ENCODE data around the gene GUCY2F.

The GUCY2F gene

DNA sequence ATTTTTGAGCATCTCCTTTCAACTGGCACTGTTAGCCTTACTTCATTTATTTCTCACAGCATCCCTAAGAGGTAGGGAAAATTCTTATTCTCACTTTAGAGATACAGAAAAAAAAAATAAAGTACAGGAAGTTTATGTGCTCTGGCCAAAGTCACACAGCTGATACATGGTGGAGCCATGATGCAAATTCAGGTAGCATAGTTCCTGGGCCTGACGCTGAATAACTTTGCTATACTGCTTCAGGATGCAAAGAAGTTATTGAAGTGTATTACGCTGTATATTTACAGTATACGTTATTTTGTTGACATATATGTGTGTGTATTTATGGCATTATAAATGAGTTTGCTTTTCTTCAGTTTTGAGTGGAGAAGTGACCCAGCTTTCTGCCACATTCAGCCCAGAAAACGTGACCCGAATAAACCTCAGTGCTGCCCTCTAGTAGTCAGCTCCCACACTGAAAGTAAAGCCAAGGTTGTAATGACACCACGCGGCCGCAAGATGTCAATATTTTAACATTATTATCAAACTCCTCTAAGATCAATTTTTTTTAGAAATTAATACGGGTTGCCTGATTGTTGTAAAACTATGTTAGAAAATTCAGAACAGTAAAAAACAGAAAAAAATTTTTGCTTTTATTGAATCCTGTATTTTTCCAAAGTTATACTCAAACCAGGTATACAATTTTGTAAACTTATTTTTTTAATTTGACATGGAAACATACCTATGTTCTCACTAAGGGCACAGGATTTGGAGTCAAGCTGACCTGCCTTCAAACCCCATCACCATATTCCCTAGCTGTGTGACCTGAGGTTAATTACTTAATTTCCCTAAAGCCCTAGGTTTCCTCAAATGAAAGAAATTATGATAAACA is 3.8 kb upstream of the GUCY2F start:
- DNase-seq (ENCODE audit: low read depth, low spot score): peak; percentile 53
- H3K9ac ChIP-seq (ENCODE audit: insufficient read length): no peak overlapping the region
- TF ChIP-seq FOXP2 (optimal IDR thresholded peaks at IDR 0.05; ENCODE audit: control extremely low read depth, extremely low read length, insufficient read depth): no peak
- no peak for TF ChIP-seq POLR2AphosphoS5 (IDR thresholded peaks at IDR 0.05; ENCODE audit: borderline replicate concordance, low read depth, low read length)
- TF ChIP-seq EZH2 (IDR thresholded peaks at IDR 0.05): no peak

DNA sequence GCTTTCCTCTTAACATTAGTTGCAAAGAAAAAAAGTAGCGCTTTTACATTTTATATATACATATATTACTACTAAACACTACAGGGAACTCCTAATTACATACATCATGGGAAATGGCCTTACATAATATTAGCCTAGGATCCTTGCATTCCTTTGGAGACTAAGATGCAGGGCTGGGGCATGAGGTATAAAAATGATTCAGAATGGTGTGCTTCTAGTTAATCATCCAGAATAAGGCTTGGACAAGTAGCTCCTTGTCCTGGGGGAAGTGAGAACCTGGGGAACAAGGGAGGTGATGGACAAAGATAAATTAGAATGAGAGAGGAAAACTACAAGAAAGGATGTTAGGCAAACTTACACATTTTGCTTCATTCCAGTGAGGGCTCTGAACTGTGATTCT is 3.0 kb upstream of the GUCY2F start:
- no peaks in the 10 kb centered on the region for H3K36me3 ChIP-seq (ENCODE audit: insufficient read depth, low read length)
- no peaks in the 10 kb centered on the region for H3K9me3 ChIP-seq (ENCODE audit: low read depth, low read length)
- no peak overlapping the region for H3K27ac ChIP-seq
- TF ChIP-seq POLR2AphosphoS5 (IDR thresholded peaks at IDR 0.05; ENCODE audit: borderline replicate concordance, low read depth, low read length): no peak
- TF ChIP-seq EZH2 (IDR thresholded peaks at IDR 0.05): no peak
- no peak for TF ChIP-seq FOXP2 (optimal IDR thresholded peaks at IDR 0.05; ENCODE audit: control extremely low read depth, extremely low read length, insufficient read depth)
- no peak for DNase-seq (ENCODE audit: low read depth, low spot score)
- H3K4me3 ChIP-seq: no peak overlapping the region
- H3K9ac ChIP-seq (ENCODE audit: insufficient read length): no peak overlapping the region

More for the DNA sequence above, 3.8 kb upstream of the GUCY2F start:
- no peak overlapping the region for H3K4me3 ChIP-seq
- no peaks in the 10 kb centered on the region for H3K9me3 ChIP-seq (ENCODE audit: low read depth, low read length)
- no peak overlapping the region for H3K27ac ChIP-seq
- no peaks in the 10 kb centered on the region for H3K36me3 ChIP-seq (ENCODE audit: insufficient read depth, low read length)

DNA sequence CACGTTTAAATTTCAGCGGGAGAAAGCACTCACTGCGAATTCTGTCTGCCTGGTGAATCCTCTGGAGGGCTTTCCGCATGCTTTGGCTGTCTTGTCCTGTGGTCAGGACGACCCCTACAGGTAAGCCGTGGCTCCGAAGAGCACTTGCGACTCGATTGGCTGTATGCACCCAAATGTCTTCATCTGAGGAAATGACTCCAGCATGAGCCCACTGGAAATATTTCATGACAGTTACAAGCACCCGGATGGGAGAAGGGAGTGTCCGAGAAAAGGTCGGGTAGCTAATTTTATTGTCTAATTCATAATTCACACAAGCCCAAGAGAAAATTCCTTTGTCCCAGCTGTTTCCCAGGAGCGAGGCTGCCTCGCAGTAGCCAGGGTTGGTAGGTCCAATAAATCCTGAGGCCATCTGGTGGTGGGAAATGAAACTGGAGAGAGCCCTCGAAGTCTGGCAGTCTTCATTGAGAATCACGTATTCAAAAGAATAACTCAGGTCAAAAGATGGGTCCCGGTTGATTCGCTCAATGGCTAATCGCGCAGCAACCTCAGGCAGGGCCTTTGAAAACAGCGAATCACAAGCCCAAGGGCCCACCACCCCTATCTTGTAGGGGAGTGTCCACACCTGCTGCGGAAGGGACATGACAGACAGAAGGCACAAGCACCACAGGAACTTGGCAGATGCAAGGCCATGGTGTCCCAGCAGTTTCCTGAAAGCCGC is 6.6 kb downstream of the GUCY2F start:
- no peak overlapping the region for H3K27ac ChIP-seq
- H3K4me3 ChIP-seq: no peak overlapping the region
- TF ChIP-seq EZH2 (IDR thresholded peaks at IDR 0.05) (no peak), POLR2AphosphoS5 (IDR thresholded peaks at IDR 0.05; ENCODE audit: borderline replicate concordance, low read depth, low read length) (no peak), FOXP2 (optimal IDR thresholded peaks at IDR 0.05; ENCODE audit: control extremely low read depth, extremely low read length, insufficient read depth) (no peak)
- DNase-seq (ENCODE audit: low read depth, low spot score): no peak
- H3K36me3 ChIP-seq (ENCODE audit: insufficient read depth, low read length): no peaks in the 10 kb centered on the region
- H3K9ac ChIP-seq (ENCODE audit: insufficient read length): no peak overlapping the region
- no peaks in the 10 kb centered on the region for H3K9me3 ChIP-seq (ENCODE audit: low read depth, low read length)

DNA sequence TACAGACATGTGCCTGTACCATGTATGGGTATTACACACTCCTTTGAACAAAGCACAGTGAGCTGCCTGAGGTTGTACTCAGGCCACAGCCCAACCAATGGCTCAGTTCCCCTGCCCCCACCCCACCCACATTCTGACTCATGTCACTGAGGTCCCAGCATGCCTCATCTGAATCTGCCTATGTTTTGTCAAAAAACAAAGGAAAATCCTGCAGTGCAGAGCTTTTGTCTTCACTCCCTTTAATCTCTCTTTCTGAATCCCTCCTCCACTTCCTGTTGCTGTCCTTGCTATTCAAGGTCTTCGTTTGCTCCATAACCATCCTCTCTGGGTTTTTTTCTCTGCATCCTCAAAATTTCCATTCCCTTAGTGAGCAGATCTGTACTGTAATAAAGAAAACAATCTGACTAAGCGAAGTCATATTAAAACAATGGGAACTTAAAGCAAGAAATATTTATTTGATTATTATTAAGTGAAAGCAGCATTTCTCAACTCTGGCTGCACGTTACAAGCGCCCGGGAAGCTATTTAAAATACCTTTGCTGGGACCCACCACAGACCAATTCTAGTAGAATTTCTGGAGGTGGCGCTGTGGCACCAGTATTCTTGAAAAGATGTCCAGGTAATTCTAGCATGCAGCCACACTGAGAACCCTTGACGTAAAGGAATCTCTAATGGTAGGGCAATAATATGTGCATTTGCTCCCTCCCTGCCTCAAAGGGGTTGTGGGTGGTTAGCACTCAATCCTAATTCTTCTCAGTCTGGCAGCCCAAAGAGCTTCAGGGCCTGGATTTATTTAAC is 8.7 kb downstream of the GUCY2F start:
- no peaks in the 10 kb centered on the region for H3K9me3 ChIP-seq (ENCODE audit: low read depth, low read length)
- H3K4me3 ChIP-seq: no peak overlapping the region
- no peaks in the 10 kb centered on the region for H3K36me3 ChIP-seq (ENCODE audit: insufficient read depth, low read length)
- no peak for TF ChIP-seq POLR2AphosphoS5 (IDR thresholded peaks at IDR 0.05; ENCODE audit: borderline replicate concordance, low read depth, low read length)
- TF ChIP-seq EZH2 (IDR thresholded peaks at IDR 0.05): no peak
- no peak for TF ChIP-seq FOXP2 (optimal IDR thresholded peaks at IDR 0.05; ENCODE audit: control extremely low read depth, extremely low read length, insufficient read depth)
- no peak overlapping the region for H3K9ac ChIP-seq (ENCODE audit: insufficient read length)
- no peak overlapping the region for H3K27ac ChIP-seq
- no peak for DNase-seq (ENCODE audit: low read depth, low spot score)

DNA sequence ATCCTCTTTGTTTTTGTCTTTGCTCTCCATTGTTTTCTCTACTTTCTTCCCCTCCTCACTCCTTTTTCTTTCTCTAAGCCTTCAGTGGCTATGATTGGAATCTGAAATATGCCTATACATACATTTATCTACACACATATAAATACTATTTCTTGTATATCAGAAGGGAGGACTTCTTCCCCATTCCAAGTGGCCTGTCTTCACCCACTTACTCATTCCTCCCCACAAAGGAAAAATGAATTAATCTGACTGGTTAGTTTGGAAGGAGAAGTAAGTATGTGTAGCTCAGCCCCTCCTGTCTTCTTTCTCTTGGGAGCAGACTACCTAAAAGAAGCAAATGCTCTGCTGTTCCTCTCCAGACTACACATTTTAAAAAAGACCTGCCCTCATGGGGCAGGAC is 17.7 kb downstream of the GUCY2F start:
- no peak for TF ChIP-seq POLR2AphosphoS5 (IDR thresholded peaks at IDR 0.05; ENCODE audit: borderline replicate concordance, low read depth, low read length)
- TF ChIP-seq FOXP2 (optimal IDR thresholded peaks at IDR 0.05; ENCODE audit: control extremely low read depth, extremely low read length, insufficient read depth): no peak
- TF ChIP-seq EZH2 (IDR thresholded peaks at IDR 0.05): no peak
- H3K4me3 ChIP-seq: no peak overlapping the region
- no peaks in the 10 kb centered on the region for H3K9me3 ChIP-seq (ENCODE audit: low read depth, low read length)
- DNase-seq (ENCODE audit: low read depth, low spot score): no peak
- H3K36me3 ChIP-seq (ENCODE audit: insufficient read depth, low read length): no peaks in the 10 kb centered on the region
- no peak overlapping the region for H3K9ac ChIP-seq (ENCODE audit: insufficient read length)
- no peak overlapping the region for H3K27ac ChIP-seq

DNA sequence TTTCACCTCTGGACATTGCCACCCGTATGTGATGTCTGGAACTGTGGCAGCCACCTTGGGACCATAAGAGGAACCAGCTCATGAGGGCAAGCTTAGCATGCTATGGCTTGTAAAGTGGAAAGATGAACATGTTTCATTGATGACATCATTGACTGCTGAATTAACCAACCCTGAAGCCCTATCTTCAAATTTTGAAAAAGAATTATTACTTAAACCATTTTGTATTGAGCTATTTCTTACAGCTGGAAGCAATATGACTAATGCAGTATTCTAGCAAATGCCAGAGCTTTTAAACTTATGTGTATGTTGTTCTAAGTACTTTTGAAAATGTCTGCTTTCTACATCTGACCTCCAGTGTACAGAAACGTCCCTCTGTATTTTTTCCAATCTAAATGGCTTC is 18.1 kb downstream of the GUCY2F start:
- no peak for DNase-seq (ENCODE audit: low read depth, low spot score)

DNA sequence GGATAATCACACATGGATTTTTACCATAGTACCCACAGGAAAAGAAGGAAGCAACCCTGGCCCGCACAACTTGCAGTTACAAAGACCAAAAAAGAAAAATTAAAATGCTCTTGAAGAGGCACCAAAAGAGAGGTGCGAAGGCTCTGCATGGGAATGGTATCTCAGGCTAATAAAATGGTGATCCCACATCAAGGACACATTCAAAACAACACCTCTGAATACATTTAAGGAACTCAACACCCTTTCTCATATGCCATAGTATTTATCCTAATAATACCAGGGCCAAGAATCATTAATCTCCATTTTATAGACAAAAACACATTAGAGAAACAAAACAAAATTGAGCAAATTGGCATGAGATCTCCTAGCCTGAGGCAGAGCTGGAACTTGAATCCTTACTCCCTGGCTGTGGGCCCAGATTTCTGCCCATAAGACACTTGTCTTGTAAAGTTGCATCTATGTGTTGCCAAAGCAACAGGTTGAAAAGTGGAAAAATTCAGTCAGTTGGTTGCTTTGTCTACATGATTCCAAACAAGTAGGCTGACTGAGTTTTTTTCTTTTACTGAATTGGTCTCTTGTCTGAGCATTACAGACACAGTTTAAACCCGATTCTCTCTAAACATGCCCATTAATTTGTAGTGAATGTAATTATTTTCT is 33.5 kb downstream of the GUCY2F start:
- Histone ChIP-seq H3K36me3 (ENCODE audit: insufficient read depth, low read length) (no peaks in the 10 kb centered on the region), H3K27ac (no peak overlapping the region), H3K9ac (ENCODE audit: insufficient read length) (no peak overlapping the region), H3K4me3 (no peak overlapping the region), H3K9me3 (ENCODE audit: low read depth, low read length) (no peaks in the 10 kb centered on the region)
- TF ChIP-seq POLR2AphosphoS5 (IDR thresholded peaks at IDR 0.05; ENCODE audit: borderline replicate concordance, low read depth, low read length) (no peak), FOXP2 (optimal IDR thresholded peaks at IDR 0.05; ENCODE audit: control extremely low read depth, extremely low read length, insufficient read depth) (no peak)
- DNase-seq (ENCODE audit: low read depth, low spot score): peak; percentile 2

More for the DNA sequence above, 18.1 kb downstream of the GUCY2F start:
- H3K9ac ChIP-seq (ENCODE audit: insufficient read length): no peak overlapping the region
- no peaks in the 10 kb centered on the region for H3K36me3 ChIP-seq (ENCODE audit: insufficient read depth, low read length)
- H3K9me3 ChIP-seq (ENCODE audit: low read depth, low read length): no peaks in the 10 kb centered on the region
- no peak for TF ChIP-seq EZH2 (IDR thresholded peaks at IDR 0.05)
- no peak overlapping the region for H3K4me3 ChIP-seq
- no peak overlapping the region for H3K27ac ChIP-seq

DNA sequence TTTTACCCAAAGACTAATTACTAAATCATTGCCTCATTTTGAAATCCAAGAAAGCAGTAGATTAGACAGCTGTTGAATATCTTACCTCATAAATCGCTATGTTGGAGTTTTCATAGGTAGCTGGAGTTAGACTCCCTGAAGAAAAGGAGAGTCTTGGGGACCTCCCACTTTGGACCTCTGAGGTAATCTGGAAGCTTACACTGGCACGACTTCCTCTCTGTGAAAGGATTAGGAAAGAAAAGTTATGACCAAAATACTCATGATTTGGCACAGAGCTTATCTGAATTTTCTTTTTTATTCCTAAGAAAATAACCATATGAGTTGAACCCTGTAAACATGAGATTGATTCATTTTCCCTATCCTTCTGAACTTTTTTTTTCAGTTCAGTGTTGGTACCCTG is 40.6 kb downstream of the GUCY2F start:
- TF ChIP-seq FOXP2 (optimal IDR thresholded peaks at IDR 0.05; ENCODE audit: control extremely low read depth, extremely low read length, insufficient read depth) (no peak), EZH2 (IDR thresholded peaks at IDR 0.05) (no peak), POLR2AphosphoS5 (IDR thresholded peaks at IDR 0.05; ENCODE audit: borderline replicate concordance, low read depth, low read length) (no peak)
- Histone ChIP-seq H3K27ac (no peak overlapping the region; the same call in 1 of the 2 replicates), H3K4me3 (no peak overlapping the region), H3K9ac (ENCODE audit: insufficient read length) (no peak overlapping the region), H3K9me3 (ENCODE audit: low read depth, low read length) (no peaks in the 10 kb centered on the region), H3K36me3 (ENCODE audit: insufficient read depth, low read length) (no peaks in the 10 kb centered on the region)
- DNase-seq (ENCODE audit: low read depth, low spot score): no peak

Measured in SK-N-MC (cell line).